LNCaP clone FGC (cell line): ENCODE results near the gene ONECUT1.

Source experiments
- DNase-seq: peaks from one replicate; pipeline ENCODE4 v3.0.0-alpha.2; 2011; ENCODE audit warnings: low read depth
- H3K4me3 ChIP-seq: 2 replicates; pipeline ENCODE4 v1.5.1; 2011; ENCODE audit warnings: mild to moderate bottlenecking, low read depth, low read length, control low read depth
- TF ChIP-seq, protein P1 (sequence below): IDR thresholded peaks from 2 replicates; pipeline ENCODE4 v1.5.1; 2012; ENCODE audit warnings: mild to moderate bottlenecking; ENCODE audit not compliant: control insufficient read depth, insufficient read depth; ENCODE audit errors: extremely low read depth

Gene ONECUT1

GRCh38 chr15:52806284-52806655 is 16.1 kb upstream of the ONECUT1 start:
- TF ChIP-seq, protein P1, sequence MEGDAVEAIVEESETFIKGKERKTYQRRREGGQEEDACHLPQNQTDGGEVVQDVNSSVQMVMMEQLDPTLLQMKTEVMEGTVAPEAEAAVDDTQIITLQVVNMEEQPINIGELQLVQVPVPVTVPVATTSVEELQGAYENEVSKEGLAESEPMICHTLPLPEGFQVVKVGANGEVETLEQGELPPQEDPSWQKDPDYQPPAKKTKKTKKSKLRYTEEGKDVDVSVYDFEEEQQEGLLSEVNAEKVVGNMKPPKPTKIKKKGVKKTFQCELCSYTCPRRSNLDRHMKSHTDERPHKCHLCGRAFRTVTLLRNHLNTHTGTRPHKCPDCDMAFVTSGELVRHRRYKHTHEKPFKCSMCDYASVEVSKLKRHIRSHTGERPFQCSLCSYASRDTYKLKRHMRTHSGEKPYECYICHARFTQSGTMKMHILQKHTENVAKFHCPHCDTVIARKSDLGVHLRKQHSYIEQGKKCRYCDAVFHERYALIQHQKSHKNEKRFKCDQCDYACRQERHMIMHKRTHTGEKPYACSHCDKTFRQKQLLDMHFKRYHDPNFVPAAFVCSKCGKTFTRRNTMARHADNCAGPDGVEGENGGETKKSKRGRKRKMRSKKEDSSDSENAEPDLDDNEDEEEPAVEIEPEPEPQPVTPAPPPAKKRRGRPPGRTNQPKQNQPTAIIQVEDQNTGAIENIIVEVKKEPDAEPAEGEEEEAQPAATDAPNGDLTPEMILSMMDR, result no peak
- no peak for DNase-seq
- H3K4me3 ChIP-seq, result no peak overlapping the region

- TF ChIP-seq, protein P1, result no peak
- no peak for DNase-seq
- no peak overlapping the region for H3K4me3 ChIP-seq
These were observed 15.5 kb upstream of the ONECUT1 start for GRCh38 chr15:52805351-52806283.

DNA sequence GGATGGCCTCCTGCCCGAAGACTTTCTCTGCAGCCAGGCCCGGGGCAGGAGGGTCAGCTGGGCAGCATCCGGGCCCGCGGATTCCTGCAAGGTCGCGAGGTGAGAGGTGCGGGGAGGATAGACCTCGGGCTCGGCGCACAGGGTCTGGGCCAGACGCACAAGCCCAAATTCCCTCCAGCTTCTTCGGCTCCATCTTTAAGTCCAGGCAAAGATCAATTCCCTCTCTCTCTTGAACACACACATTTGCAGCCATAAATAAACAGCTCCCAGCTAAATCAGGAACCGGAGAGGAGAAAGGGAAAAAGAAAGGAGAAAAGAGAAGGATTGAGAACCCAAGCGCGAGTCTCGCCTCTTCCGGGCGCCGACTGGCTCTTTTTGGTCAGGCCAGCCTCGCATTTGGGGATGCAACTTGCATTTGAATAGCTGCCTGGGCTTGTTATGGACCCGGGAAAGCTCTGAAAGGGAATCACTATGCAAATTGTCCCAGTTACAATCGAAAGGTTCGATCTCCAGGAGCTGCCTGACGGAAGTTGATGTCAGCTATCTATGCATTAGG is 14.5 kb upstream of the ONECUT1 start:
- TF ChIP-seq, protein P1, result no peak
- DNase-seq, result no peak
- H3K4me3 ChIP-seq, result no peak overlapping the region

DNA sequence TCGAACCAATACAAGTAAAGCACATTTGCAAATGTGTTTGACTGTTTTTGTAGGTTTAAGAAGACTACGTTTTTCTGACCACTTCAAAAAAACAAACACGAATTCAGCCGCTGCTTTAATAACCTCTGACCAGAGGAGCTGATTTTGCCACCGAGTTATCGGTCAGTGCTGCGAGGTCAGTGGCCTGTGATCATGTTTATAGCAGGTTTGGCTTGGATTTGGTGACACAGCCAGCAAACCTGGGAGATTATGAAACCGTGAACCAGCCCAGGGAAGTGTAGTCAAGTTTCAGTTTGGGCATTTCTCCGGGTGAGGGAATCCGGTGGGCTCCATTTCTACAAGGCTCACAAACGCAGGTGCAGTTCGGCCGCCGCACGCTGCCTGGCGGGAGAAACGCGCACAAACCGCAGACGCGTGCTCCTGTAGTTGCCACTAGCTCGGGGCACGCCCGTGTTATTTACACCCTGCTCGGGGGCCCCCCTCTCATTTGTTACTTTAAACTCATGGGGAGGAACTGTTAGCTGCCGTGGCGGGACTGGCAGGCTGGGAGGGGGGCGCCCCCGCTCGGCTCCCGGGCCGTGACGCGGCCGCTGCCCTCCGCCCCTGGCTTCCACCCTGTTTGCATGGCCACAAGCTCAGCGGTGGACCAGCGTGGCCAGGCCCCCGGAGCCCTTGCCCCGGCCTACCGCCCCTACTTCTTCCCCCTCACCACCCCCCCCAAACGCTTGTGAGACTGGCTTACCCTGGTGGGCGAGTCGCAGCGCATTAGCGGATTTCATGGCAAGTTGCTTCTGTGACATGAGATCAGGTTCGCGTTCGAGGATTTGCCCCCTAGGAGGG is 13.6 kb upstream of the ONECUT1 start:
- H3K4me3 ChIP-seq, result no peak overlapping the region
- no peak for DNase-seq
- TF ChIP-seq, protein P1, result no peak

DNA sequence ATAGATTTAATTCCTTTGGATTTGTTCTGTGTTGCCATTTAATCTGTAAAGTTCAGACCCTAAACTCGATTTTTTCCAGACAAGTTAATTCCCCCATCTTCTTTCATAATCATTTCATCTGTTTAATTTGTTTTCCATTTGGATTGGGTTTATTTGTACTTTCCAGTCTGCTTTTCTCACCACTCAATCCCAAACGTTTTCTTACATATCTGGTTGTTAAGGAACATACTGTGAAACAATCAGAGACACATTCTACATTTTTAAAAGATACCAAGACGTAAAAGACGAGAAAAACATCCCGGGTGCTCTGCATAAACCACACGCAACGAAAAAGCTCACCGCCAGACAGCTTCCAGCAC is 13.0 kb upstream of the ONECUT1 start:
- no peak overlapping the region for H3K4me3 ChIP-seq
- DNase-seq, result no peak
- TF ChIP-seq, protein P1, result no peak

- no peak overlapping the region for H3K4me3 ChIP-seq
- TF ChIP-seq, protein P1, result no peak
- no peak for DNase-seq
These were observed 12.0 kb upstream of the ONECUT1 start for GRCh38 chr15:52802110-52802509.
